NCI-H774 (cell line): ENCODE measurements around the gene IDE.
"Not testable (repeated sequence)": the region's sequence is repeated elsewhere in the genome, so short reads cannot be mapped to it uniquely, and the experiment has no call there.

ENCODE experiments used
- DNase-seq: peaks from one replicate; lab custom pipeline; 2025; lab: John Stamatoyannopoulos, UW

The IDE gene

DNA sequence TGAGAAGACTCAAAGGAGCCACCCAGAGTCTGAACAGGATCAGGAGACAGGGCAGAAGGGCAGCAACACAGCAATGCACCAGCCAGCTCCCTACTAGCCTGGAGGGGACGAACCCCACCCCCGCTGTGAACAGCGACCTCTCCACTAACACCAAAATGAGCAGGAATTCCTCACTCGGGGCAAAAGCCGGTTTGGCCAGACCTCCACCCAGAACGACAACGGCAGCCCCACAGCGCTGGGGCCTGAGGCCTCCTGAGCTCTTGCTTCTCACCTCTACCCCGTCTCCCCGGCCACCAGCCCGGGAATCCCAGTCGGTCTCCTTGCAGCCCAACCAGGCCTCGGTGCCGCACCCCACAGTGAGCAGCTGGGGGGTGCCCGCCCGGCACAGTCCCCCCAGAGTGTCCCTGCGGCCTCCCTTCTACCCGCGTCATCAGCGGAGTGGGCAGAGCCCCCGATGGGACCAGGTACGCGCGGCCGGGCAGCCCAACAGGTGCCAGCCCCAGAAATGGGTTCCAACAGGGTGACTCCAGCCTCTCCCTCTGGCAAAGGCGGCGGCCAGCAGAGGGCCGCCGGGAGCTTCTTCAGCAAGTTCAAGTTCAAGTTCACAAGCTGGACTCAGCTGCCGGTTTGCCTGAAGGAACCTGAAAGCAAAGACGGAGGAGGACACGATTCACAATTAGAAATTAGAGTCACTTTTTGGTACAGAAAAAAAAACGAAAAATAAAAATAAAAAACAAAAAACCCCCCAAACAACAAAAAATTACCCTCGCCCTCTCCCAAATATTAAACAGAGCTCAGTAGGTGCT lies 153.9 kb downstream of the IDE start:
- no peak for DNase-seq

- no peak for DNase-seq
These were observed 155.0 kb downstream of the IDE start for GRCh38 chr10:92418891-92419290.

DNA sequence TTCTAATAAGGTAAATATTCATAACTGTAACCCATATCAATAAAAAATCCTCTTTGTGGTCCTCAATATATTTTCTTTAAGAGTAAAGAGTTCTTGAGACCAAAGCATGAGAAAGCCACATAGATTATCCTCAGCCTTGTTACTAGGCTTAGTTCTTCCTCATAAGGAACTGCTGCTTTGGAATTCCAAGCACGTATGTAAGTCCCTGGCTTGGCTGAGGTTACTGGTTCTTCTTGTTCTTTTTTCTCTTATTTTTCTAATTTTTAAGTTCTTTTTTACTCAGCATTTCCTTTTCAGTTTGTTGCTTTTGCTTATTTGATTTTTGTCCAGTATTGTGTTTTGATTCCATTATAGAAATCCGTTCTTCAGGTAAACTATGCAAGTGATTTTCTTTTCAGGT lies 155.7 kb downstream of the IDE start:
- no peak for DNase-seq

DNA sequence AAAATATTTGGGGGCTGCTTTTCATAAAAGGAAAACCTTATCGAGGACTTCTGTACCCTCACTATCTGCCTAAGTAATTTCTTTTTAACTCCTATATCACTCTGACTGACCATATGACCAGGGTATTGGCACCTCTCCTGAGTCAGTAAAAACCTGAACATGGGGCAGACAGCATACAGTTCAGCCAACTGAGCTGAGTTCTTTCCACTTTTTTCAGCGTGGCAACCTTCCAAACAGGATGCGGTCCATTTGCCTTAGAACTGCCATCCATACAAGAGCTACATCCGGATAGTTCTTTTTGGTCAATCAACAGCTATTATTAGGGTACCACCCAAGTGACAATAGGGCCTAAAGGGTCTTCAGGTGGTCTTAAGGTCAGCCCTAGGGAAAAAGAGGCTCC lies 160.4 kb downstream of the IDE start:
- DNase-seq, result no peak

- DNase-seq, result no peak
These were observed 160.9 kb downstream of the IDE start for GRCh38 chr10:92413011-92413410.

GRCh38 chr10:92411406-92411805 lies 162.5 kb downstream of the IDE start:
- no peak for DNase-seq

GRCh38 chr10:92410501-92410900 lies 163.4 kb downstream of the IDE start:
- DNase-seq, result no peak

DNA sequence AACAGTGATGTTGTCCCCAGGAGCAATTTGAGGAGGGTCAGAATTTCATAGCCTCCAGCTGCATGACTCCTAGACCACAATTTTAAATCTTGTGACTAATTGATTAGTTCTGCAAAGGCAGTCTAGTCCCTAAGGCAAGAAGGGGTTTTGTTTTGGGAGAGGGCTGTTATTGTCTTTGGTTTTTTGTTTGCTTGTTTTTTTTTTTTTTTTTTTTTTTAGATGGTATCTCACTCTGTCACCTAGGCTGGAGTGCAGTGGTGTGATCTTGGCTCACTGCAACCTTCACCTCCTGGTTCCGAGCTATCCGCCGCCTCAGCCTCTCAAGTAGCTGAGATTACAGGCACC lies 165.9 kb downstream of the IDE start:
- no peak for DNase-seq

- no peak for DNase-seq
These were observed 166.4 kb downstream of the IDE start for GRCh38 chr10:92407305-92408016.

GRCh38 chr10:92405419-92405924 lies 168.4 kb downstream of the IDE start:
- DNase-seq, result no peak

DNA sequence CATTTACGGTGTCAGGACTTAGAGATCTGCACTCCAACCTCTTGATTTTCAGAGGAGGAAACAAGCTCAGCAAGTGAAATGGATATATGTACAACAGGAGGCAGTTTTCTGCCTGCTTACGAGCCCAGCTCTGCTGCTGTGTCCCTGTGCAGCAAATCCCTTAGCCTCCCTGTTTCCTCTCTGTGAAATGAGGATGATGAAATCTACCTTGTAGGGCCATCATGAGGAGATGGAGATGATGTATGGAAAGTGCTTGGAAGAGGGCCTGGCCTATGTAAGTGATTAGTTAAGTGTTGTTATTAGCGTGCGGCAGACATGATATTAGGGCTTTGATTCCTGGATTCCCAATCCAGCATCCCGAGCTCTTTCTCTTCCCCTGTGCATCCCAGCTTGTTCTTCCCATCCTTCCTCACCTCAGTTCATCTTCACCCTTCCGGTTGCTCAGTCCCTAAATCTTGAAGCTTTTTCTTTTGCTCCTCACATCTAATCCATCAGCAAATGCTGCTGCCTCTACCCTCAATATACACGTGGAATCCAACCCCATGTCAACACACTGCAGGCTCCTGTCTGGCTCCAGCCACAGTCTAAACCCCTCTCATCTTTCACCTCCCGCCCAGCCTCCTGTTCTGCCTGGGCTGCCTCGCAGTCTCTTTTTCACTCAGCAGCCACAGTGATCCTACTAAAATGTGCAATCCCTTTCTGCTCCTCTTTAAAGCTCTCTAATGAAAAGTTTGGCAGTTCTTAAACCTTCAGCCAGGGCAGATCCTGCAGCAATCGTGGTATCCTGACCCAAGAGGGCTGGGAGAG lies 169.1 kb downstream of the IDE start:
- no peak for DNase-seq

- not testable (repeated sequence) for DNase-seq
These were observed 171.7 kb downstream of the IDE start for GRCh38 chr10:92402234-92402633.
